ENCODE results near the gene A4GNT.

Gene A4GNT

GRCh38 chr3:138078096-138078495, 54.1 kb downstream of the A4GNT start:
- no peak for DNase-seq
